Ishikawa (cell line): Measurements from ENCODE around the gene TNS1.
A peak's percentile ranks its signal among the peaks of the same experiment; 100 is the strongest.

Experiments used
- CEBPB ChIP-seq: IDR thresholded peaks from 2 replicates; pipeline ENCODE4 v1.6.1; 2012
- CREB1 ChIP-seq: IDR thresholded peaks from 2 replicates; pipeline ENCODE4 v1.6.1; 2012; ENCODE audit warnings: low read depth
- EGR1 ChIP-seq: IDR thresholded peaks from 2 replicates; pipeline ENCODE4 v1.6.1; 2012
- EP300 ChIP-seq: IDR thresholded peaks from 2 replicates; pipeline ENCODE4 v1.6.1; 2012; ENCODE audit warnings: borderline replicate concordance
- FOXM1 ChIP-seq: IDR thresholded peaks from 2 replicates; pipeline ENCODE4 v1.6.1; 2012; ENCODE audit warnings: low read depth, borderline replicate concordance
- MAX ChIP-seq: IDR thresholded peaks from 2 replicates; pipeline ENCODE4 v1.6.1; 2012
- NFIC ChIP-seq: IDR thresholded peaks from 2 replicates; pipeline ENCODE4 v1.6.1; 2012
- RAD21 ChIP-seq: IDR thresholded peaks from 2 replicates; pipeline ENCODE4 v1.6.1; 2012; ENCODE audit warnings: low read depth
- TAF1 ChIP-seq: IDR thresholded peaks from 2 replicates; pipeline ENCODE4 v1.6.1; 2012; ENCODE audit warnings: low read depth, mild to moderate bottlenecking
- TCF12 ChIP-seq: IDR thresholded peaks from 2 replicates; pipeline ENCODE4 v1.6.1; 2012; ENCODE audit warnings: low read depth
- TEAD4 ChIP-seq: IDR thresholded peaks from 2 replicates; pipeline ENCODE4 v1.6.1; 2012
- YY1 ChIP-seq: IDR thresholded peaks from 2 replicates; pipeline ENCODE4 v1.6.1; 2012; ENCODE audit warnings: low read depth
- ZBTB7A ChIP-seq: IDR thresholded peaks from 2 replicates; pipeline ENCODE4 v1.6.1; 2012; ENCODE audit warnings: low read depth
- TF ChIP-seq, protein P1 (sequence below): IDR thresholded peaks from 2 replicates; pipeline ENCODE4 v1.6.1; 2012; ENCODE audit warnings: low read depth, mild to moderate bottlenecking
- TF ChIP-seq, protein P2 (sequence below): IDR thresholded peaks from 2 replicates; pipeline ENCODE4 v1.6.1; 2012

The TNS1 gene

DNA sequence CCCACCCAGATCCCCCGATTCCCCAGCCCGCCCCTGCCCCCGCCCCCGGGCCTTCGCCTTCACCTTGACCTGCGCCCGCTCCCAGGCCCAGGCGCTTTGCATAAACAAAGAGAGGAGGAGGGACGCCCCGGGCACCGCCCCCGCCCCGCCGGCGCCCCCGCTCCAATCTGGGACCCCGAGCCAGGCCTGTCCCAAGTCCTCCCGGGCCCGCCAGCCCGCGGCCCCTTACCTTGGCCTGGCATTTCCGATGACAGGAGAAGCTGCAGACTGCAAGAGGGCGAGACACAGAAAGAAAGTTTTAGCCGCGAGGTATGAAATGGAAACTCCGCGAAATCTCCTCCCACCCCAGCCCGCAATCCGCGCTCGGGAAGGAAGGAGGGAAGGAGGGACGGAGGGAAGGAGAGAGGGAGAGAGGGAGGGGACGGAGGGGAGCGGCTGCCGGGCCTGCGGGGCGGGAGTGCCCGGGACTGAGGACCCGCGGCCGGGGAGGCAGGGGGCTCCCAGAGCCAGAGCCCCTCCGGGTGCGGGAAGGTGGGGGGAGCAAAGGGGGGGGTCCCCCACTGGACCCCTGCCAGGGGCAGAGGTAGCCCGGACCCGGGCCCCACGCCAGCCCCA is 24.2 kb downstream of the TNS1 start:
- TF ChIP-seq TAF1 (no peak), NFIC (0 out of 2 replicates have a peak, but pooled peaks have one; percentile 19), EGR1 (peak; percentile 69; the same call in 1 of the 2 replicates), ZBTB7A (peak; percentile 85; the same call in 1 of the 2 replicates)

- TF ChIP-seq FOXM1 (no peak), EGR1 (no peak), MAX (no peak), CREB1 (no peak), NFIC (no peak), RAD21 (no peak), TCF12 (no peak), YY1 (no peak), ZBTB7A (no peak), TEAD4 (no peak), TAF1 (no peak), CEBPB (no peak), EP300 (no peak)
- TF ChIP-seq, protein P1, sequence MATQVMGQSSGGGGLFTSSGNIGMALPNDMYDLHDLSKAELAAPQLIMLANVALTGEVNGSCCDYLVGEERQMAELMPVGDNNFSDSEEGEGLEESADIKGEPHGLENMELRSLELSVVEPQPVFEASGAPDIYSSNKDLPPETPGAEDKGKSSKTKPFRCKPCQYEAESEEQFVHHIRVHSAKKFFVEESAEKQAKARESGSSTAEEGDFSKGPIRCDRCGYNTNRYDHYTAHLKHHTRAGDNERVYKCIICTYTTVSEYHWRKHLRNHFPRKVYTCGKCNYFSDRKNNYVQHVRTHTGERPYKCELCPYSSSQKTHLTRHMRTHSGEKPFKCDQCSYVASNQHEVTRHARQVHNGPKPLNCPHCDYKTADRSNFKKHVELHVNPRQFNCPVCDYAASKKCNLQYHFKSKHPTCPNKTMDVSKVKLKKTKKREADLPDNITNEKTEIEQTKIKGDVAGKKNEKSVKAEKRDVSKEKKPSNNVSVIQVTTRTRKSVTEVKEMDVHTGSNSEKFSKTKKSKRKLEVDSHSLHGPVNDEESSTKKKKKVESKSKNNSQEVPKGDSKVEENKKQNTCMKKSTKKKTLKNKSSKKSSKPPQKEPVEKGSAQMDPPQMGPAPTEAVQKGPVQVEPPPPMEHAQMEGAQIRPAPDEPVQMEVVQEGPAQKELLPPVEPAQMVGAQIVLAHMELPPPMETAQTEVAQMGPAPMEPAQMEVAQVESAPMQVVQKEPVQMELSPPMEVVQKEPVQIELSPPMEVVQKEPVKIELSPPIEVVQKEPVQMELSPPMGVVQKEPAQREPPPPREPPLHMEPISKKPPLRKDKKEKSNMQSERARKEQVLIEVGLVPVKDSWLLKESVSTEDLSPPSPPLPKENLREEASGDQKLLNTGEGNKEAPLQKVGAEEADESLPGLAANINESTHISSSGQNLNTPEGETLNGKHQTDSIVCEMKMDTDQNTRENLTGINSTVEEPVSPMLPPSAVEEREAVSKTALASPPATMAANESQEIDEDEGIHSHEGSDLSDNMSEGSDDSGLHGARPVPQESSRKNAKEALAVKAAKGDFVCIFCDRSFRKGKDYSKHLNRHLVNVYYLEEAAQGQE = no peak
- TF ChIP-seq, protein P2, sequence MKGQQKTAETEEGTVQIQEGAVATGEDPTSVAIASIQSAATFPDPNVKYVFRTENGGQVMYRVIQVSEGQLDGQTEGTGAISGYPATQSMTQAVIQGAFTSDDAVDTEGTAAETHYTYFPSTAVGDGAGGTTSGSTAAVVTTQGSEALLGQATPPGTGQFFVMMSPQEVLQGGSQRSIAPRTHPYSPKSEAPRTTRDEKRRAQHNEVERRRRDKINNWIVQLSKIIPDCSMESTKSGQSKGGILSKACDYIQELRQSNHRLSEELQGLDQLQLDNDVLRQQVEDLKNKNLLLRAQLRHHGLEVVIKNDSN = no peak
These were observed 24.8 kb downstream of the TNS1 start for GRCh38 chr2:217977840-217978535.

DNA sequence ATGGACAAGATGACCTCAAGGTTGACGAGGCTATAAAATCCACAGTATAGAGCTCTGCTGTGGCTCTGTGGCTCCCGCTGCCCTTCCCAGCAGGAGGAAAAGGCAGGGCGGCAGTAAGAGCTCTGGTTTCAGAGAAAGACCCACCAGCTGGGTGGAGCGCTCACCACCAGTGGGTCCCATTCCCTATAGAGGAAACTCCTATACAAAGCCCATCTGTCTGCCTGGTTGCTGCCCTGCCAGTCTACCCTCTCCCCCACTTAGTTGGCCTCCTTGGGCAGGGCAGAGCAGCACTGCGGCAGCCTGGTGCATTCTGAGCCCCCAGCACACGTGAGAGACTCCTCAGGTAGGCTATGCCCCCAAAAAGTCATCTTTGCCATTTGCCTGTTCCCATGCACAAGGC is 26.5 kb downstream of the TNS1 start:
- TF ChIP-seq FOXM1 = no peak
- TF ChIP-seq YY1 = no peak
- no peak for TF ChIP-seq EGR1
- TF ChIP-seq ZBTB7A = no peak
- no peak for TF ChIP-seq RAD21
- TF ChIP-seq, protein P1 = no peak
- no peak for TF ChIP-seq TEAD4
- no peak for TF ChIP-seq CREB1
- TF ChIP-seq, protein P2 = no peak
- no peak for TF ChIP-seq TAF1
- TF ChIP-seq CEBPB = no peak
- no peak for TF ChIP-seq TCF12
- no peak for TF ChIP-seq EP300
- no peak for TF ChIP-seq MAX
- no peak for TF ChIP-seq NFIC

DNA sequence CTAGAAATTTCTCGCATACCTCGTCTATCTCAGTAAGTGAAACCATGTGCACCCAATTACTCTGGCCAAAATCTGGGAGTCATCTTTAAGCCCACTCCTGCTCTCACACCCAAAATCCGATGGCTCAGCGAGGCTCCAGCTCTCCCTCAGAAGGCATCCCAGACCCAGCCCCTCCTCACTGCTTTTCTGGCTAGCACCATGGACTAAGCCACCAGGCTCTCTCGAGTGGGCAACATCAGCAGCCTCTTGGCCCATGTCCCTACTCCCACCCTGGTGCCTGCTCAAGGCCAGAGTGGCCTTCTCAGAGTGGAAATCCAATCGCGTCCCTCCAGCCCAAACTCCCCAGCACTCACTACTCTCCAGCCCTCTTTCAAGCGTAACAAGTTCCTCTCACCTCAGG is 27.2 kb downstream of the TNS1 start:
- TF ChIP-seq RAD21 = no peak
- no peak for TF ChIP-seq CEBPB
- TF ChIP-seq FOXM1 = no peak
- no peak for TF ChIP-seq EP300
- TF ChIP-seq, protein P1 = no peak
- no peak for TF ChIP-seq TEAD4
- no peak for TF ChIP-seq TCF12
- no peak for TF ChIP-seq MAX
- TF ChIP-seq EGR1 = no peak
- TF ChIP-seq YY1 = no peak
- TF ChIP-seq ZBTB7A = no peak
